Measurements from ENCODE around the gene KCNIP4.
A peak's percentile ranks its signal among the peaks of the same experiment; 100 is the strongest.

KCNIP4 gene

GRCh38 chr4:20773144-20773997, 1175.2 kb downstream of the KCNIP4 start:
- CTCF ChIA-PET: interaction anchor here (0.9 to 6.4 kb wide), 24 partner anchors 7 to 1637 kb away, joined by 3 to 108 read pairs (median 4); no protein-coding TSS in a partner anchor

GRCh38 chr4:20764366-20764992, 1184.1 kb downstream of the KCNIP4 start:
- TF ChIP-seq CTCF (IDR thresholded peaks at IDR 0.05; ENCODE audit: insufficient read depth, low read length, missing control alignments): no peak
- DNase-seq (ENCODE audit: low read depth, low spot score): no peak
- POLR2A ChIA-PET: no interaction called here
- CTCF ChIA-PET: interaction anchor here (1.3 to 2.6 kb wide), 2 partner anchors 9 to 10 kb away, joined by 5 to 11 read pairs; no protein-coding TSS in a partner anchor
- no peak overlapping the region for H3K4me3 ChIP-seq (ENCODE audit: low read depth, low read length)

More at GRCh38 chr4:20773144-20773997, 1175.2 kb downstream of the KCNIP4 start:
- TF ChIP-seq CTCF (IDR thresholded peaks at IDR 0.05; ENCODE audit: insufficient read depth, low read length, missing control alignments): peak; percentile 57
- DNase-seq (ENCODE audit: low read depth, low spot score): peak; percentile 5
- H3K4me3 ChIP-seq (ENCODE audit: low read depth, low read length): no peak overlapping the region
- POLR2A ChIA-PET: no interaction called here

- H3K4me3 ChIP-seq (ENCODE audit: low read depth, low read length): no peak overlapping the region
- ChIA-PET POLR2A (no interaction called here), CTCF (interaction anchor here (3.0 kb wide), 1 partner anchor 11 kb away, joined by 19 read pairs; no protein-coding TSS in a partner anchor)
- no peak for DNase-seq (ENCODE audit: low read depth, low spot score)
- no peak for TF ChIP-seq CTCF (IDR thresholded peaks at IDR 0.05; ENCODE audit: insufficient read depth, low read length, missing control alignments)
Measured at GRCh38 chr4:20761826-20762225, 1186.7 kb downstream of the KCNIP4 start.

- ChIA-PET CTCF (interaction anchor here (3.0 kb wide), 1 partner anchor 12 kb away, joined by 19 read pairs; no protein-coding TSS in a partner anchor), POLR2A (no interaction called here)
- no peak for TF ChIP-seq CTCF (IDR thresholded peaks at IDR 0.05; ENCODE audit: insufficient read depth, low read length, missing control alignments)
- DNase-seq (ENCODE audit: low read depth, low spot score): no peak
- H3K4me3 ChIP-seq (ENCODE audit: low read depth, low read length): no peak overlapping the region
Measured at GRCh38 chr4:20761382-20761781, 1187.2 kb downstream of the KCNIP4 start.

- ChIA-PET POLR2A (no interaction called here), CTCF (interaction anchor here (3.0 kb wide), 1 partner anchor 13 kb away, joined by 19 read pairs; no protein-coding TSS in a partner anchor)
- DNase-seq (ENCODE audit: low read depth, low spot score): no peak
- H3K4me3 ChIP-seq (ENCODE audit: low read depth, low read length): no peak overlapping the region
- TF ChIP-seq CTCF (IDR thresholded peaks at IDR 0.05; ENCODE audit: insufficient read depth, low read length, missing control alignments): no peak
Measured at GRCh38 chr4:20760053-20760452, 1188.5 kb downstream of the KCNIP4 start.

GRCh38 chr4:20754036-20754435, 1194.5 kb downstream of the KCNIP4 start:
- H3K4me3 ChIP-seq (ENCODE audit: low read depth, low read length): no peak overlapping the region
- no peak for TF ChIP-seq CTCF (IDR thresholded peaks at IDR 0.05; ENCODE audit: insufficient read depth, low read length, missing control alignments)
- ChIA-PET POLR2A (no interaction called here), CTCF (interaction anchor here (1.5 kb wide), 1 partner anchor 19 kb away, joined by 6 read pairs; no protein-coding TSS in a partner anchor)
- no peak for DNase-seq (ENCODE audit: low read depth, low spot score)
